NCI-H2107 (cell line): ENCODE data around the gene KIRREL3.

Experiments used
- DNase-seq: peaks from one replicate; lab custom pipeline; 2025; lab: John Stamatoyannopoulos, UW

The KIRREL3 gene

GRCh38 chr11:127000291-127000968, at the start of gene KIRREL3:
TSS of gene KIRREL3 (minus strand) at chr11:127000770.
- DNase-seq = no peak

GRCh38 chr11:127050186-127050585, 49.6 kb upstream of the KIRREL3 start:
- DNase-seq = no peak

- DNase-seq = no peak
Measured at GRCh38 chr11:127049486-127049885, 48.9 kb upstream of the KIRREL3 start.

- DNase-seq = no peak
Measured at GRCh38 chr11:127044535-127044934, 44.0 kb upstream of the KIRREL3 start.

- no peak for DNase-seq
Measured at GRCh38 chr11:127042445-127042844, 41.9 kb upstream of the KIRREL3 start.

- no peak for DNase-seq
Measured at GRCh38 chr11:127039591-127039990, 39.0 kb upstream of the KIRREL3 start.

DNA sequence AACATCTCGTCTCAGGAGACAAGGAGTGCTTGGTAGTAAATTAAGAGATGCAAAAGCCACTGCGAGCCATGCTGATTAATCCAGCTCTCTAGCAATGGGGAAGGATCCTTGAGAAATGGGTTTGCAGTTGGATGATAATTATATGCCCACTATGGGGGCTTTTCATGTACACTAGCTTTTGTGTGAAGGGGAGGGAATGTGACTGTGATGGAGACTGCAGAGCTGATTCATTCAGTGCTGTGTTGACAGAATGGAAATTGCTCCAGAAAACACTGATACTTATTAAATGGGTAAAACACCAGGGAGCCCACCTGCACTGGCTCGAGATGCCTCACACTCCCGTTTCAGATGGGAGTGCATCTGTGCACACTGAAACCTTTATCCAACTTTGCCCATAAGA, 37.0 kb upstream of the KIRREL3 start:
- DNase-seq = no peak

DNA sequence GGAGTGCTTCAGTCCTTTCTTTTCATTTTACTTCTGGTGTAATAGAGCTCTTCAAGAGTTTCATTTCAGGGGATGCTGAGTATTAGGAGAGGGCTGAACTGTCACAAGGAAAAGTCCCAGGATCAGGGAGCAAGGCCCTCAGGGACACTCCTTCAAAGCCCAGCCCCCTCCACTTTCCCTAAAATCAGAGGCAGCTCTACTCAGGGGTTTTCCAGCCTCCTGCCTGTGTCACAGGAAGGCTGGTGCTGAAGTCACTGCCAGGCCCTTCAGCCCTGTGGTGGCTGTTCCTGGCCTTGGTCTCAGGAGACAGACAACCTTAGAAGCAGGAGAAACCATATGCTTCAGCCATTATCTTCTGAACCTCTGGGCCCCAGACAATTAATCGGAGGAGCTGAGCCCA, 36.4 kb upstream of the KIRREL3 start:
- DNase-seq = no peak

DNA sequence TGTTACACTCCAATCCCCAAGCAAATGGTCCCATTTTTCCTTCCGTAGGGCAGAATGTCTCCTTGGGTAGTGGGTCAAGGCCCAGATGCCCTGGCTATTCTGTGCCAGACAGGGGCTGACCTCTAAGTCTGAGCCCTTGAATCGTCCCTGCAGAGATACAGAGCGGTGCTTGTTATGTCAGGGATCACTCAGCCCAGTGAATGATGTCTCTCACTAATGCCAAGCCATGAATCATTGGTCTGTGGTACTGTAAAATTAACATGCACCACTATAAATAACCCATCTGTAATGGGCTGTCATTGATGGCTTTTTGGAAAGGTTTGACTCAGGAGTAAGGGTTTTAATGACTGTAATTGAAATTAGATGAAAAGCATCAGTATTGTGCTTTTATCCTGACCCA, 35.3 kb upstream of the KIRREL3 start:
- no peak for DNase-seq

- no peak for DNase-seq
Measured at GRCh38 chr11:127034973-127035372, 34.4 kb upstream of the KIRREL3 start.

DNA sequence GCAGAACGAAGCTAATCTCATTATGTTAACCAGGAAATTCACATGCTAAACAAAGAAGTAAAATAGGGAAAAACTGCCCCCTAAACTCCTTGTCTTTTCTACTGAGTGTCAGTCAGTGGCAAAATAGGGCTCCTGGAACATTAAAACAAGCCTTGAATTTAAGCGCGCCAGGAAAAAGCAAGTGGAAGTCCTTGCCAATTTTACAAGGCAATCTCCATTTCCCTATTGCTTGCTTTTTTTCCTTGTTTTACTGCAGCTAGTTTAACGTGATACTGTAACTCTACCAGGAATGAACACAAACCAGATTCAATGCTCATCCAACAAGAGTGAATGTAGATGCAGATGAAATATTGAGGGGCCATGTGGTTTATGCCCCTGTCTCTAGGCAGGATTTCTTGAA, 28.1 kb upstream of the KIRREL3 start:
- no peak for DNase-seq

DNA sequence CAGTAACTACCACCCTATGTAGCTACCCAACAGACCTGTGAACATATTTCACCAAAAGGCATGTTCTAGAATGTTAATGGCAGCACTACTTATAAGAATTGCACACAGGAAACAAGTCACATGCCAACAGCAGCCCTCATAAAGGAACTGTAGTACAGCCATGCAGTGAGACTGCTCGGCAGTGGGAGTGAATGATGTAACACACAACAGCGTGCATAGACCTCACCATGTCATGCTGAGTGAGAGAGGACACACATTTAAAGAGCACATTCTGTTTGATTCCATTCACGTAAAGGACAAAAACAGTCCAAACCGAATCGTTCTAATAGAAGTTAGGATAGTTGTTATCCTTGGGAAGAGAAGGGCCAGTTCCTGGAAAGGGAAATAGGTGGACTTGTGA, 27.2 kb upstream of the KIRREL3 start:
- no peak for DNase-seq

DNA sequence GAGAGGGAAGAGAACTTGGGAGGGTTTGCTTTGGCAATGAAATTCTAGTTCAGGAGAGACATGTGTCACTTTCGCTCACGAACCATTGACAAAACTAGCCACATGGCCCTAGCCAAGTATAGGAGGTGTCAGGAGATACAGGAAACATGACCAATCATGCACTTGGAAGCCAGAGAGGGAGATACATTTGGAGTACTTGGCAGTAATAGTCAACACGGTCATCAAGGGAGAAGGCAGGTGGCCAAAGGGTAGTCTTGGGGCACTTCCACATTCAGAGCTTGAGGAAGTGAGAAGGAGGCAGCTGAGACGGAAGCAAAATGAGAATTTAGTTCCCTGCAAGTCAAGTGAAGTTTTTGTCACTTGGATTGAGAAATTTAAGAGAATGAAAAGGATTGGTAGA, 26.4 kb upstream of the KIRREL3 start:
- no peak for DNase-seq

DNA sequence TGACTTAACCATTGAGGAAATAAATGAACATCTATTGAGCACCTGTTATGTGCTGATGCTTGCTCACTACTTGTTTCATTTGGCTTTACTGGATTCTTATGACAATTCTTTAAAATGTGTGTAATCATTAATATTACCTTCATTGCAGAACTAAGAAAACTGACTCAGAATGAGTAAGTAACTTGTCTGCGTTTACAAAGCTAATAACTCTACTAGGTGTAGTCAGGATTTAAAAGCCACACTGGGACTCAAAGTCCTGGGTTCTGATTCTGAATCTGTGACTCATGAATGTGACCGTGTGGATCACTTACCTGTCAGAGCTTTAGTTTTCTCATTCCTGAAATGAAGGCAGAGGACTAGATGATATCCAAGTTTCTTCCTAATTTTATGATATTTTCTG, 23.4 kb upstream of the KIRREL3 start:
- no peak for DNase-seq

DNA sequence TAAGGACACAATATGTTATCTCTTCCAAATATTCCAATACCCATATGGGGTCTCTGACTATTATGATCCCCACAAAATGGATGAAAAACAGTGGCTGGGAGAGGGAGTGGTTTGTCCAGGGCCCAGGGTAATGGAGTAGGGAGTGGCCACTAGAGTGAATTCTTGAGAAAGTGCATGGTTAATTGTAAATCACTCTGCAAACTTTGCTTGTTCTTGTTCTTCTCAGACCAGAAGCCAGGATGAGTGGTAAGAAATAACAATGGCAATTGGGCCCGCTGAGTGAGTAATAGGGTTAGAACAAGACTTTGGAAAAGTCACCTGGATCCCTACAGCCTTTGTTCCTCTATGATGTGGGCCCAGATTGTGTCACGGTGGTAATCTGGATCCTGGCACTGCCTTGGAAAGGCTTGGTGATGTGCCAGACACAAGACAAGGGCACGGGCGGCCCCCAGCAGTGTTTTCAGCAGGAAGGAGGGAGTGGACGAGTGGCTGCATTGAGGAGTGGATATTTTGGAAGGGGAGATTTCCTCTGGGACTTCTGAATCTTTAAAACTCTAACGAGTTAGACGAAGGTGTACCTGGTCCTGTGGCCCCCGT, 18.2 kb upstream of the KIRREL3 start:
- no peak for DNase-seq

- no peak for DNase-seq
Measured at GRCh38 chr11:127017482-127017881, 16.9 kb upstream of the KIRREL3 start.

- DNase-seq = no peak
Measured at GRCh38 chr11:127013550-127013949, 13.0 kb upstream of the KIRREL3 start.

DNA sequence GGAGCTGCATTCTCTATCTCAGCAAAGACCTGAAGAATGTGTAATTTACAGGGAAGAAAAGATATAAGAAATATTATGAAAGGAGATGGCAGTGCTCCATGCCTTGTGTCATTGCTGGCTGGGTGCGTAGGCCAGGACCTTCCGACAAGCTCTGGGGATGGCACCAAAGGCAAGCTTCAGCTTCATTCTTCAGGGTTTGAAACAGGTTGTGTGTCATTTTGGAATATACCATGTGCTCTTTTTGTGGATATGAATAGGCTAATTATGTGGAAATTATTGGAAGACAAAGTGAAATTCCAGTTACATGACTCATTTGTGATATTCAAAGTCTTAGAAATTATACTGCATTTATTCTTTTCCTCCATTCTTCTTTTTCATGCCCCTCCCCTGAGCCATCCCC, 5.7 kb upstream of the KIRREL3 start:
- no peak for DNase-seq

GRCh38 chr11:127003260-127003981, 2.9 kb upstream of the KIRREL3 start:
- DNase-seq = no peak

GRCh38 chr11:127002669-127003259, 2.2 kb upstream of the KIRREL3 start:
- no peak for DNase-seq

DNA sequence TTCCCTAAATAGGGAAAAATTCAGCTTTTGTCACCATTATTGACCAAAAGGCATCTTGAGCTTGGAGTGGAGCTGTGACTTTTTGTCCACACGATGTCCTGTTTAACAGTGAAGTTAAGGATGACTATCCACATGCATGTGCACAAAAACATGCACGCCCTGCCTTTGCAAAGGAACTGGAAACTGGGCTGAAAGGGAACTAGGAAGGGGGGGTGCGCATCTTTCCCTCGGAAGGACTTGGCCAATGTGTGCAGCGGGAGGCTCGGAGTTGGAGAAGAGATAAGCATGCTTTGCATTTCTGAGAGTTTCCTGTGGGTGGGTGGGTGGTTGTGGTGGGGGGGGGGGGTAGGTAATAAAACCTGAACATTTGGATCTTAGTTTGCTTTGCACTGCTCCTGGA, 411 bp upstream of the KIRREL3 start:
- no peak for DNase-seq

DNA sequence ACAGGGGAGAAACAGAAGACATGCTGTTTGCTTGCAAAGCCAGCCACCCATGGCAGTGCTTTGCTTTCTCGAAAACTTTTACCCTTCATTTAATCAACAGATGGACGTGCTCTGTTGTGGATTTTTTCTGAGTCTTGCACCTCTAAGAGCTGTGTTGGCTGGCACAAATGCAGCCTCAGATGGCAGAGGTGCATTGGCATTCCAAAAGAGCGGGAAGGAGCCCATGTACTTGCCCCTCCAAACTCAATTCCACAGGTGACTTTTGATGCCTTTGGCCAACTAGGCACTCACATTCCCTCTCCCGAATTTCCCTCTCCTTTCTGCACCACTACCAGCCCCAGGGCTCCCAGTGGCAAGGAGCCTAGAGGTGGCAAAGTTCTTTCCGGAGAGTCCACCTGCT, 1.2 kb downstream of the KIRREL3 start:
- DNase-seq = no peak

DNA sequence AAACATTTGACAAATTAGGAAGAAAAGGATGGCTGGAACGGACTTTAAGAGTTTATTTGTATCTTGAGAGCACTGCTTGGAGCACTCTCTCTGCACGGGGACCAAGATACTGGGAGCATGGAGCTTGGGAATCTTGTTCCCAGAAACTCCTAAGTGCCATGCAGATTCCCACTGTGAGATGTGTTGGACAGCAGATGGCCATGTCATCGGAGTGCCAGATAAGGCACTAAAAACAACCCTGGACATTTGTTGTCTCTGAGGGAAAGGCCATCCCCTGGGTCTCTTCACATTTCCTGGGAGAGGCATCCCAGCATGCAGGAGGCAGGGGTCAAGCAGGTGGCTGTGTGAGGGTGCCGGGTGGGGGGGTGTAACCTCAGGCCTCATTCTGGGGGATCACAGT, 2.9 kb downstream of the KIRREL3 start:
- DNase-seq = no peak
